T follicular helper cell (primary cell): ENCODE measurements around the gene ANXA6.

Source experiments
- DNase-seq: peaks from one replicate; pipeline ENCODE4 v3.0.0-alpha.2; 2020; ENCODE audit warnings: low read depth

The ANXA6 gene

GRCh38 chr5:151101746-151102145 is 55.8 kb downstream of the ANXA6 start:
- no peak for DNase-seq

DNA sequence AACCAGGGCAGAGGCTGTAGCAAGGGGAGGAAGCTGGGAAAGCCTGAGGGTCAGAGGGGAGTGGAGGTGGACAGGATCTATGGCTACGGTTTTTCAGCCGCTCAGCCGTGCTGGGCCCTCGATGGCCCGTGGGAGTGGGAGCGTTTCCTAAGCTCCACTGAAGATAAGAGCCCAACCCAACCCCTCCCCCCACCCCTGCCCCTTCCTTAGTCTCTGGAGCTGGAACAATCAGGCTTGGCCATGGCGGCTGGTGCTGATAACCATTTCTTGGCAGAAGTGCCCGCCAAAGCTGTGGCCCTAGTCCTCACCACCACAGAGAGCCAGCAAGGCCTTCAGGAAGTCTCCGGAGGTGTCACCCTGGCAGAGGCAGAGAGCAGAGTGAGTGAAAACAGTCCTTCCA is 56.4 kb downstream of the ANXA6 start:
- DNase-seq, result no peak

- DNase-seq, result no peak
Observed at GRCh38 chr5:151100681-151101080, 56.9 kb downstream of the ANXA6 start.

DNA sequence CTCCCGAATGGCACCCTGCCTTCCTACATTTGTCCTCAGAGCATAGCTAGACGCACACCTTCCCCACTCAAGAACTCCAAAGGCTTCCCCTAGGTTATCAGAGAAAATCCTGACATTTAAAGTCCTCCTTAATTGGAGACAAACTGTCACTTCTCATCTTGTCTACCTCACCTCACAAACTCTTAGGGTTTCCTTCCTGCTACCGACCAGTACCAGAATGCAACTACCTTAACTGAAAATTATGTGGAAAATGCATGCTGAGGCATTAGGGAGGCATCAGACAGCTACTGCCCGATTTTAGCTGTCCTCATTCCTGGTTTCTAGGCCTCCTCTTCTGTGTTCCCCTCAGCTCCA is 58.8 kb downstream of the ANXA6 start:
- DNase-seq, result no peak

DNA sequence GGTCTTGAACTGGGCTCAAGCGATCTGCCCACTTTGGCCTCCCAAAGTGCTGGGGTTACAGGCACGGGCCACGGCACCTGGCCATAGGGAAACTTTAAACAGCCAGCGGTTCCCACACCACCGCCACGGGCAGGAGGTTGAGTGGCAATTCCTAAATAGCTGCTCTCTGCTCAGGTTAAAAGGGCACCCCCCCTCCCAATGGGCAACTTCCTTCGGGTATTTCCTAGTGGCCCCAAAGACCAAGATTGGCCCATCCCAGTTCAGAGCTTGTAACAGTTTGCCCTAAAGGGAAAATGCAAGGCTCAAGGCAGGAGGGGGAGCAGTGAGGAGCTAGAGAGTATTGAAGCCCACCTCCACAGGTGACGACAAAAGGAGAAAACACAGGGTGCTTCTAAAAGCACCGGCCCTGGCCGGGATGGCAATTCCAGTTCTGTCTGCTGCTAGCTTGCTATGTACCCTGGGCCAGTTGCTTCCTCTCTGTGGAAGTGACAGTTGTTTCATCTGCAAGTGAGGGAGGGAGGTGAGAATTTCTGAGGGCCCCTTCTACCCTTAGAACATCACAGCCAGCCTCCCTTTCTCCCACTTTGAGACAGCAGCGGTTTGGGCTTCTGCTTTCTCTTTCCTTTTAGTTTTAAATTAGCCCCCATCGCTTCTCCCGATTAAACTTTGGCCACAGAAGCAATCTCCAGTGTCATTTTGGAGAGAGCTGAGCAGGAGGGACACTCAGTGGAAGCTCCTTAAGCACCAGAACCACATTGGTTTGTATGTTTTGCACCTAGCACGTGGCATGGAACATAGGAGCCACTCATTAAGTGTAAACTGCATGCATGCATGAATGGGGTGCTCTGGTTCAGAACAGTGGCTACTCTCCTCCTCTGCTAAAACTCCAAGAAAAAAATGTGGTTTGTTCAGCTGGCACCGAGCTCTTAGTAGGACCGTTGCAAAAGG is 59.5 kb downstream of the ANXA6 start:
- DNase-seq, result no peak

GRCh38 chr5:151097061-151097460 is 60.5 kb downstream of the ANXA6 start:
- no peak for DNase-seq

DNA sequence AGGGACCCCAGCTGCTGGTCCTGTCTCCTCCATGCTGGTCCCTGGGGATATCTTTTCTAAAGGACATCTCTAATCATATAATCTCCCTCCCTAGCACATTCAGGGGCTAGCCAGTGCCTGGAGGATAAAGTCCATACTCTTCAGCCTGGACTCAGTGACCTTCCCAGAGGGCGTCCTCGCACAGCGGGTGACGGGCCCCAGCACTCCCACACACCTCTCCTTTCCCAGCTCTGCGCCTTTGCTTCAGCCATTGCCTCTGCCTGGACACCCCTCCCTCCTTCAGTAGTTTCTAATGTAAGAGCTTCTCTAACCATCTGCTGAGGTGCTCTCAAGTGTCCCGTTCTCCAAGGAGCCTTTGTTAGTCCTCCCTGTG is 61.6 kb downstream of the ANXA6 start:
- no peak for DNase-seq

- no peak for DNase-seq
Observed at GRCh38 chr5:151095341-151096000, 62.1 kb downstream of the ANXA6 start.

DNA sequence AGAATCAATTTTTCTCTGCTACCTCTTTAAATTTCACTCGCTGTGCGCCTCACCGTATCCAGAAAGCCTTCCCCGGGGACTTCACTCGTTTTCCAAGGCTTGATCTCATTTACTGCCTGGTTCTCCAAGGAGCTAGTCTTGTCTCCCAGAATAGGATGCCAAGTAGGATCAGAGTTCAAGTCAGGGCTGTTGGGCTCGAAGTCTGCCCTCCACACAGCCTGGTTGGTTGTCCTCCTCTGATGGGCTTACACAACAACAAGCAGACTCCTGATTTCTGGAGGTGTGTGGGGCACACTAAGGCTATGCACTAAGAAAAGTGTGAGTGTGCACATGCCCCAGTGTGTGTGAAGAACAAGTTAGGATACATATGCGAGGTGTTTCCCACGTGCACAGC is 62.7 kb downstream of the ANXA6 start:
- no peak for DNase-seq

DNA sequence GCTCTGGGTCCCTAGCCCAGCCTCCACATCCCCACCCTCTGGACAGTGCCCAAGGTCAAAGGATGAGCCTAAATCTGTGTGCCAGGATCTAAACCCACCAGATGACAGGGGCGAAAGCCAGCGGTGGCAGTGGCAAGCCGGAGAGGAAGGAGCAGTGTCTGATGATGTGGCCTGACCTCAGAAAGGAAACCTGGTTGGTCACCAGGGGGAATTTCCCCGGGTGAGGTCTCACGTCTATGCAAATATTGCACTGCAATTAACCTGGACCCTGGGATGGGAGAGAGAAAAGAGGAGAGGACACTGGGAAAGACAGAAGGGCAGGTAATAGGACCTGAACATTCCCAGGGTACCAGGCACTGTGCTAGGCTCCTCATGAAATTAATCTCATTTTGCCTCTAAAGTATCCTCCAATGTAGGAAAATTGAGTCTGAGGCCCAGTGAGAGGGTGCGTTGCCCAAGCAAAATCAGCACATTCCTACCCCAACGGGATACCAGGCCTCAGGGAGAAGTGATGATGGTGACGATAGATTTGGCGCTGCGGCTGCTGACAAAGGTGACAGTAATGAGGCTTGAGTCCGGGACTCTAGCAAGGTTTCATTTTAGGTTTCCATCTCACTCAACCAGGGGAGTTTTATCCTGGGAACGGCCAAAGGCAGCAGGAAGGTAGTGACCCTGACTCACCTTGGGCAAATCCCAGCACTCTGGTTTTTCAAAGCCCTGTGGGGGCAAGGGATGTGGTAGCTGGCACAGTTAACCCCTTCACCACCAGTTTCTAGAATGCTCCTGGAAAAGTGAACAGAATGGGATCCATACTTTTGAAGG is 63.3 kb downstream of the ANXA6 start:
- no peak for DNase-seq

DNA sequence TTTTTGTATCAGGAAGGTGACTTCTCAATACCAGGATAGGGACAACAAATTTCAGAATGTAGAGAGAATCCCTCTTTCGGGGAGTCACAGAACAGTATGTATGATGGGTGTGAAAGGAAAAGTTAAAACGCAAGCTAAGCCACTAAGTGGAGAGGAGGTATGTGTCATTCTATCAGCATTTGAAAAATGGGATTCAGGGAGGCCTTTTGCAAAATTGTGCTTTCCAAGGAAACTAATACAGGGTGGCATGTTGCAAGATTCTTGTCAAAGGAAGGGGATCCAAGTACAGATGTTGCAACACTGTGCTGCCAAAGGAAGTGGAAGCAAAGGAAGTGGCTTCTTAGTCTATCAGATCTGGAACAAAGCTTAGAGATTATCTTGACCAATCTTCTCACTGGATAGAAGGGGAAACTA is 64.1 kb downstream of the ANXA6 start:
- DNase-seq, result no peak

- DNase-seq, result no peak
Observed at GRCh38 chr5:151092762-151093161, 64.8 kb downstream of the ANXA6 start.

- no peak for DNase-seq
Observed at GRCh38 chr5:151089726-151090125, 67.9 kb downstream of the ANXA6 start.

- no peak for DNase-seq
Observed at GRCh38 chr5:151088986-151089385, 68.6 kb downstream of the ANXA6 start.

DNA sequence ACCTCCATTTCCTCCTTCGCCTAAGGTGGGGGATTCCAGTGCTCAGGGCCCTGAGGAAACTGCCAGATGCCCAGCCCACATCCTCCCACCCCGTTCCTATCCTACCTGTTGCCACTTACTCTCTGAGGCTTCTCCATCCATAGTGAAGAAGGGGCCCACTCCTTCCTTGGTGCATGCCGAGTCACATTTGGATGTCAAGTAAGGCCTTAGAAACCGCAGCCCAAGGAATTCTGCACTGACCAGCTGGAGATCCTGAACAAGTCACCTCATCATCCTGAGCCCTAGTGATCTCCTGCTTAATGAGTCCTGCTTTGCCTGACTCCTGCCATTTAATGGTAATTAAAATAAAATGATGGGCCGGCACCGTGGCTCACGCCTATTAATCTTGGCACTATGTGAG is 70.1 kb downstream of the ANXA6 start:
- no peak for DNase-seq

GRCh38 chr5:151086905-151087360 is 70.6 kb downstream of the ANXA6 start:
- DNase-seq, result peak; percentile 58

- no peak for DNase-seq
Observed at GRCh38 chr5:151086192-151086869, 71.2 kb downstream of the ANXA6 start.

DNA sequence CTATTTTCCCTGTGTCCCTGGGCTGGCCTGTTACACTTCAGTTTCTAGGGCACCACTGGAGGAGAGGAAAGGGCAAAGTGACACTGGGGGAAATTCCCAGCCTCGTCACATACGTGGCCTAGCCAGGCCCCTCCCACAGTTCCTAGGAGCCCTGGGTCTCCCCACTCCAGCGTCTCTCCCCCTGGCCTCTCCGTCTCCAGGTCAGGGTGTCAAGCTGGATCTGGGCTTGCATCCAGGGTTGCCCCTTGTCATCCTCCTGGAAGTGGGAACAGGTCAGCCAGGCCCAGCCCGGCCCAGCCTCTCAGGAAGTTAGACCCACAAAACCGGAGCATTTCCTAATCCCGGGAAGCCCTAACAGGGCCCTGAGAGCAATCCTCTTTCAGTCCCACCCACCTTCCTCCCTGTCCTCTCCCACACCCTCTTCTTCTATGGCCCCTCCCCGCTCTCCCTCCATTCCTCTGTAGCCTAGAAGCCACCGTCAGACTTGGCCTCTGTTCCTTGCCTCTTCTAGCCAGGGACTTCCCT is 72.0 kb downstream of the ANXA6 start:
- peak; percentile 49 for DNase-seq

DNA sequence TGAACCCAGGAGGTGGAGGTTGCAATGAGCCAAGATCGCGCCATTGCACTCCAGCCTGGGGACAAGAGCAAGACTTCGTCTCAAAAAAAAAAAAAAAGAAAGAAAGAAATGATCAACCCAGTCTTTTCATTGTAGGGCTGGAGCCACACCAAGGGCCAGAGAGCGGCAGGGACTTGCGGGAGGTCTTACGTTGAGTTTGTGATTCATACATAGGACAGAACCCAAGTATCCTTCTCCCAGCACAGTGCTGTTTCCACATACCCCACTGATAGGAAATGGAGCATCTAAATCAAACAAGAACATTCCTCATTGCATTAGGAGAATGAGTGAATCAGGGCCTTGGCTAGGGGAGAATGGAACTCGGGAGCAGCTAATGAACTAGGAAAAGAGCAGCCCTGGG is 73.2 kb downstream of the ANXA6 start:
- DNase-seq, result no peak

GRCh38 chr5:151083081-151083676 is 74.4 kb downstream of the ANXA6 start:
- peak; percentile 64 for DNase-seq

DNA sequence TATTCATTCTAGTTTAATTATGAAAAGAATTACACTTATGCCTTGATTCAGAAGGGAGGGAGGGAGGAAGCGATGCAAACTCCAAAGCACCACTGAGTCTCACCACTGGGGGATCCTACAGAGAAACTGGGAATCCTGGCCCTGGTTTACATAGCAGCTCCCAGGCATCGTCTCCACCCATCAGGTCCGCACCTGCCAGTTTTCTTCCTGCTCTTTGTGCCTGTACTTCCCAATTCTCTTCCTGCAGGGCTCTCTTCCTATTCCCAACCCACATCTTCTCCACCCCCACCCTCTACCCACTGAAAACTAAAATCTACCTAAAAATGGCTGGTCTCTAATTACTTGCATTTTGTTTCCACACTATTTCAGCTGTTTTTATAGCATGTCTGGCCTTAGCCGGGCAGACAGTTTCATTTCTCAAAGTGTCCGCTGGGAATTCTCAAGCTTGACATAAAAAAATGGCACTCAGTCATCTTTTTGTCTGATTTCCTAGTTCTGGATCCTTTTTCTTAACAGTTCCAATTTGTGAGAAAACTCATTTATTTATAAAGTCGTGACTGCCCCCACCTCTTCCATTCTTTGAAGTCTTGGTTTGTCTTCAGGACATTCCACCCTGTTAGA is 75.2 kb downstream of the ANXA6 start:
- no peak for DNase-seq
